Panc1 (cell line): ENCODE data around the gene AATK.

Source experiments
- CTCF ChIP-seq: fragments of 450-650 bp; IDR thresholded peaks from 2 replicates; pipeline ENCODE4 v1.5.1; 2017; ENCODE audit warnings: mild to moderate bottlenecking
- REST ChIP-seq, 2 experiments: IDR thresholded peaks; 2 replicates each; pipeline ENCODE4 v1.6.1; 2011 to 2012; ENCODE audit warnings: low read depth in 2 of 2, control low read depth in 1 of 2, low read length in 1 of 2, mild to moderate bottlenecking in 1 of 2, moderate library complexity in 1 of 2; ENCODE audit not compliant: insufficient read depth in 1 of 2
- SIN3A ChIP-seq: IDR thresholded peaks from 2 replicates; pipeline ENCODE4 v1.6.1; 2012; ENCODE audit warnings: low read depth, mild to moderate bottlenecking, low read length, moderate library complexity, borderline replicate concordance; ENCODE audit not compliant: insufficient read depth

GRCh38 chr17:81163703-81164370 is 2.2 kb downstream of the AATK start:
- TF ChIP-seq CTCF, result no peak
- no peak for TF ChIP-seq SIN3A
- TF ChIP-seq REST (IDR thresholded peaks at IDR 0.05; ENCODE audit: insufficient read depth in 1 of 2, low read depth in 2 of 2, low read length in 1 of 2), result no peak
